TTC549 (cell line): ENCODE results near the gene PSMC6.
"Not testable (repeated sequence)": the region's sequence is repeated elsewhere in the genome, so short reads cannot be mapped to it uniquely, and the experiment has no call there.

Experiments used
- FAIRE-seq: peaks from 2 replicates; lab custom pipeline; 2012; peaks lifted over from hg19 to GRCh38; lab: Jason Lieb, UNC

PSMC6 gene

DNA sequence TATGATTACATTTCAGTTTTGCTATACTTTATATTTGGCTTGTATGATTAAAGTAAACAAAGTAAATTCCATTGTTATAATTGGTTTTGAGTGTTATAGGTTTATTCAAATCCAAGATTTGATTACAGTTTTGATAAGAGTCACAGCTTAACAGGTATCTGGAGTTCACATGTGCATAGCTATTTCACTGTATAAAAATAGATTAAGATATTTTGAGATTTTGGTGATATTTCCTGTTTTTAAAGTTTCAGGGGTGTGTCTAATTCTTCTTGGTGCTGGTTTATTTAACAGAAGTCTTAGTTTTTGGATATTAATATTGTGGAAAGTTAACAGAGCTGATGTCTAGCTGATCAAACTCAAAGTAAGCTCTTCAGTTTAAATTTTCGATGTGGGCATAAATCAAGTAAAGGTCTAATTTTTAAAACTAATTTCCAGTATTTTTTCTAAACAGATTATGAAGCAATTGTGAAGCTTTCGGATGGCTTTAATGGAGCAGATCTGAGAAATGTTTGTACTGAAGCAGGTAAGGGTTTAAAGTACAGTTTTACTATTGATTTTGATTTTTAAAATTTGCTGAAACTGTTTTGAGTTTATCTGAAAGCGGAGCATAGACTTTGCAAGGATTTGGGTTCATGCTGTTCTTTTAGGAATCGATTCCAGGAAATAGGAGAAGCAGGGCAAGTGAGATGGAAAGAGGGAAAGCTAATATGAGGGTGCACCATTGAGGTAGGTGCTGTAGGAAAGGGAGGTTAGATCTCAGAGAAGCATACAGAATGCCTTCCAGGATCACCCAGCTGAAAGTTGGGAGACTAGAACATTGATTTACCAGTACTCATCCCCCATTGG, 16.7 kb downstream of the PSMC6 start:
- peak; percentile 15 for FAIRE-seq

DNA sequence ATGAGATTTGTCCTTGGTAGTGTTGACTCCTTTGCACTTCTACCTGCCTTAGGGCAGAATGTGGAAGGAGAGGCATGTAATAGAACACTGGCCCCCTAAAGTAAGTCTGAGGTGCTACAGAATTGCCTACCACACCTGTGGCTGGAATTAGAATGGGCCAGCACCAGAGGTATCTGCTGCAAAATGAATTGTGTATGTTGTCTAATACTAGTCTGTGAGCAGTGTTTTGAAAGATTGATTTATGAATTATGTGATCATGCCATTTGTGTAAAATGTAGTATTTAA, 17.3 kb downstream of the PSMC6 start:
- no peak for FAIRE-seq

DNA sequence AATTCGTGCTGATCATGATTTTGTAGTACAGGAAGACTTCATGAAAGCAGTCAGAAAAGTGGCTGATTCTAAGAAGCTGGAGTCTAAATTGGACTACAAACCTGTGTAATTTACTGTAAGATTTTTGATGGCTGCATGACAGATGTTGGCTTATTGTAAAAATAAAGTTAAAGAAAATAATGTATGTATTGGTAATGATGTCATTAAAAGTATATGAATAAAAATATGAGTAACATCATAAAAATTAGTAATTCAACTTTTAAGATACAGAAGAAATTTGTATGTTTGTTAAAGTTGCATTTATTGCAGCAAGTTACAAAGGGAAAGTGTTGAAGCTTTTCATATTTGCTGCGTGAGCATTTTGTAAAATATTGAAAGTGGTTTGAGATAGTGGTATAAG, 20.5 kb downstream of the PSMC6 start:
- peak; percentile 45 for FAIRE-seq

DNA sequence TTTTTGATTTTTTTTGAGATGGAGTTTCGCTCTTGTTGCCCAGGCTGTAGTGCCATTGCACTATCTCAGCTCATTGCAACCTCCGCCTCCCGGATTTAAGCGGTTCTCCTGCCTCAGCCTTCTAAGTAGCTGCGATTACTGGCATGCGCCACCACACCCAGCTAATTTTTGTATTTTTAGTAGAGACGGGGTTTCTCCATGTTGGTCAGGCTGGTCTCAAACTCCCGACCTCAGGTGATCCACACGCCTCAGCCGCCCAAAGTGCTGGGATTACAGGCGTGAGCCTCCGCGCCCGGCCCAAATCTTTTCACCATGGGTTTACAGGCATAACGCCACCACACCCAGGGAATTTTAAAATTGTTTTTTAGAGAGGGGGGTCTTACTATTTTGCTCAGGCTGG, 22.0 kb downstream of the PSMC6 start:
- not testable (repeated sequence) for FAIRE-seq

DNA sequence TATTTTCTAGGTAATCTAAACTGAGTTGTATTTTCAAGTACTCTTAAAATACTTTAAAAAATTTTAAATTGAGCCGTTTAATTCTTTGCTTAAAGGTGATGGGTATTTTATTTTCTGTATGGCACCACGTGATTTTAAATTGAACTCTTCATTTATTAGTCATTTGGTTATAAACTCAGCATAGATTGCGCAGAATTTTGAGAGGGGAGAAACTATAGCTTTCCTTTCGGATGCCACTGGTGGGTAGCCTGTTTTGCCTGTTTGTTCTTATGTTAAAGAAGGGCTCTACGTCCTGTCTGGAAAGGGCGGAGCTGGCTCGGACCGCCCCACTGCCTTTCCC, 22.6 kb downstream of the PSMC6 start:
- FAIRE-seq, result peak; percentile 85

DNA sequence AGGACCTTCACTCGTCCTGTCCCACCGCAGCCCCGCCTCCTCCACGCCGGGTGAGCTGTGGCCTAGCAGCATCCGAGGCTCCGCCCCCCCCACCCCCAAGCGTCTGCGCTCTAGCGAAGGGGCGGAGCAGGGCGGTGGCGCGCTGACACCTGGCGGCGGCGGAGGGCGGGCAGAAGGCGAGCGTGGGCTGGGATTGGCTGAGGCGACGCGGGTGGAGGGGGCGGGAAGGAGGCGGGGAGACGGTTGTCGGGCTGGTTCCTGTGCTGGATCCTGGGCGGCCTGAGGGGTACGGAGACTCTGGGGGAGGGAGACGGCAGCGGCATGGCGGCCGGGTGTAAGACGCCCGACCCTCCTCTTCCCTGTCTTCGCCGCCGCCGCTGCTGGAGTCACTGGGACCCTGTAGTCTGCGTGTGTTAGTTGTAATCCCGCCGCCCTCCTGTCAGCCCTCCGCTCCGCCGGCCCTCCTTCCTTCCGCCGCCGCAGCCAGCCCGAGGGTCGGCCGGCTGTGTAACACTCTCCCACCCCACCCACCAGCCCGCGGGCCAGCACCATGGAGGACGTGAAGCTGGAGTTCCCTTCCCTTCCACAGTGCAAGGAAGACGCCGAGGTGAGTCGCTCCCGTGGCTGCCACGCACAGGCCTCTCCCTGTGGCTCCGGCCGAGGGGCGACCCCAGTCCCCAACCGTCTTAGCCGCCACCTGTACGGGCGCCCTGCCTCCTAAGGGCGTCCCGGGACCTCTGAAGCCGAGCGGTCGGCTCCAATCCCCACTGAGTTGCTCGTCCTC, 23.1 kb downstream of the PSMC6 start, which contains the start of gene STYX:
TSS of gene STYX (plus strand) at position 242 of the 784 bp plus-strand sequence. CDS start at position 551, 309 bp downstream.
- no peak for FAIRE-seq

DNA sequence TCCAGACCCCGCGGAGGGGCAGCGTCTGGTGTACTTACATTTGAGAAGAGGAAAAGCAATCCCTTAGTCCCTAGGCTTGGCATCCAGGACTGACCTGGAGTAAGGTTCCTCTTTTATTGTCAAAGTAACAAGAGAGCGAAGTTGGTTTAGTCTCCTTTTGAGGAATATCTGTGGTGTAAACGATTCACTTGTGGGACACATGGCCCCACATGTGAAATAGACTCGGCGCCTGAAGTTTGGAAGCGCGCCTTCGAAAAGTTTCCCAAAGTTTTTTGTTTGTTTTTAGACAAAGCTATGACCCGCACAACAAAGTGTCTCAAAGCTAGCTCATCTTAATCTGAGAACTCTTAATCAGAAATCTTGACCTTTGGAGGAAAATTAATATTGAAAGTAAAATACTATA, 23.7 kb downstream of the PSMC6 start:
- no peak for FAIRE-seq

DNA sequence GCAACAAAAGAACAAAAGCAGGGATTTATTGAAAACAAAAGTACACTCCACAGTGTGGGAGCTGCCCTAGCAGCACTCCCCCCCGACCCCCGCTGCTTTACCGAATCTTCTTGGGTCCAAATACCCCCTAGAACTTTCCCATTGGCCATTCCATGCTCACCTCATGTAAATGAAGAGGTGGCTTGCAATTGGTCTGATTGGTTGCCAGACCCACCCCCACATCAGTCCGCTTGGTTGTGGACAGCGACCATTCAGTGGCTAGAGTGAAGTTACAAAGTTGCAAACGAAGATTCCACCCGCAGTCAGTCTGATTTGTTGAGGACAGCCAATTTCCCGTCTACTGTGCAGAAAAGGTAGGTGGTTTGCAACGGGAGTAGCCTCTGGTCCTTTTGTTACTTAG, 26.8 kb downstream of the PSMC6 start:
- no peak for FAIRE-seq

DNA sequence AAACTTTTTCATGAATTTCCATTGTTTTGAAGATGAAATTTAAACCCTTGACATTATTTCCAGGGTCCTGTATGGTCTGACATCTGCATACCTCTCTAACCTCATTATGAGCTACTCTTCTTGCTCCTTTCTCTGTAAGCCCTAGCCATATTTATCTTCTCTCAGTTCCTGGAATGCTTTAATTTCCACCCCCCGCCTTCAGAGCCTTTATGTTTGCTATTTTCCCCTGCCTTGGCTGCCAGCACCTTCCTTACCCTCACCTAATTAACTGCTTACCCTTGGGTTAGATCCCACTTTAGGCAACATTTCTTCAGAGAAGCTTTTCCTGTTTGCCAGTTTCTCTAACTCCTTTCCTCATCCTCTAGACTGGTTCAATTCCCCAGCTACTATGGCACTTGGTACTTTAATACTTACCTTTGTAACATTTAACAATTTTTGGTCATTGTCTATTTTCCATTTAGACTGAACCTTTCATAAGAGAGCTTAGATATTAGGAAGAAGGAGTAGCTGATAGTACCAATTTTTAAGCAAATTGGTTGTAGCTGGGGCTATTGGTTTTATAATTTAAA, 29.0 kb downstream of the PSMC6 start:
- no peak for FAIRE-seq

DNA sequence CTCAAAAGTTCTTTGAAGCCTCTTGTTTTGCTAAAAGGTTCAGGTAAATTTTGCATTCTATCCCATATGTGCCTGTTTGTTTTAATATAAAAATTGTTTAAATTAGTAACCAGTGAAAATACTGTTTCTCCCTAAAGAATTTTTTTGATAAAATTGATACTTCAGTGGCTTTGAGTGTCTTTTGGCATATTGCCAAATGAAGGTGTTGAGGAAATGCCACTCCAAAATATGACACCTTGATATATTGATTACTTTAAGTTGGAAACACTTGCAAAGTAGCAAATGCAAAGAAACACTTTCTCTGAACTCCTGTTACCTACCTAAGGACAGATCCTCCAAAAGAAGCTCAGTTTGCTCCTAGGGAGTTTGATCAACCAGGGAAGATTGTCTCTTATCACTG, 31.4 kb downstream of the PSMC6 start:
- no peak for FAIRE-seq

DNA sequence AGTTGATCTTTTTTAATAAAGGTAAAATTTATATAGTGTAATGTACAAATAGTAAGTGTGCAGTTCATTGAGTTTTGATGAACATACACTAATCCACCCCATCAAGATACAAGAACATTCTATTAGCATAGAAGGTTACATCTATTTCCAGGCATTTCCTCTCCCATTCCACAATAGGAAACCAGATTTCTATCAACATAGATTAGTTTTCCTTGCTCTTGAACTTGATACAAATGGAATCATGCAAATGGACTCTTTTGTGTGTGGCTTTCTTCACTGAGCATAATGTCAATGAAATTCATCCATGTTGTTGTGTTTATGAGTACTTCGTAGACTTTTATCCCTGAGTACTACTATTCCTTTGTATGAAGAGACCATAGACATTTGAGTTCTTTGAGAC, 33.8 kb downstream of the PSMC6 start:
- no peak for FAIRE-seq

DNA sequence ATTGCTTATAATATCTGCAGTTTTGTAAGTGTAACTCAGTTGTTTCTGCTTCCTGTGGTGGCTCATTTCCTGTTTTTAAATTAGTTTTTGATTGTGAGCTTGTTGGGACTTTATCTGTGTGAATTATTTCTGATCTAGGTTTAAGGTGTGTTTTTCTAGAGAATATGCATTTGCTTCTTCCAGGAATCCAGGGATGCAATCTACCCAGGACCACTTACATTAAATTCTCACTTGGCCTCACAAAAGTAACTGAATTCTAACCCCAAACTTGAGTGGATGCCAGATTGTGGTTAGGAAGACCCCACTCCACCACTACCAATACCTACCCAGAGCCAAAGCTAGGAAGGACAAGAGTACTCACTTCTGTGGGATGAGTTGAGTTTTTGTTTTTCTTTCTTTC, 34.9 kb downstream of the PSMC6 start:
- FAIRE-seq, result no peak

DNA sequence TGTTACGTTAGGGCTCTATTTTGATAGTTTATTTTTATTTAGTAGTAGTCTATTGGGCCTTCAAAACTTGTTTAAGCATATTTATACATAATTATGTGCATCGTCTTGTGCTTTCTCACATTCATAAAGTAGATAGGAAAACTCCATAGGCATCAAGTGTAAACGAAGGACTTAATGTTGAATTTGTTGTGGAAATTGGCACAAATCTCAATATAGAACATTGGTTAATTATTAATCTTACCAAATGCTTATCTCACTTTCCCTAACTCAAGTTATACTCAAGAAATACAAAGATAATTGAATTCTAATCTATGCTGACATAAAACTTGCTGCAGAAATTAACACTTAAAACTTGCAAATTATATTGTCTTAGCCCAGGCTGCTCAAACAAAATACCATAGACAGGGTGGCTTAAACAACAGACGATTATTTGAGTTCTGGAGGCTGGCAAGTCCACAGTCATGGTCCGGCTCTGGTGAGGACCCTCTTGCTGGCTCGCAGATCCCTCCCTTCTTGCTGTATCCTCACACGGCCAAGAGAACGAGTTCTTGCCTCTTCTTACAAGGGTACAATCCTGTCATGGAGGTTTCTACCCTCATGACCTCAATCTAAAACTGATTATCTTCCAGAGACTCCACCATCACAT, 41.8 kb downstream of the PSMC6 start:
- FAIRE-seq, result no peak

DNA sequence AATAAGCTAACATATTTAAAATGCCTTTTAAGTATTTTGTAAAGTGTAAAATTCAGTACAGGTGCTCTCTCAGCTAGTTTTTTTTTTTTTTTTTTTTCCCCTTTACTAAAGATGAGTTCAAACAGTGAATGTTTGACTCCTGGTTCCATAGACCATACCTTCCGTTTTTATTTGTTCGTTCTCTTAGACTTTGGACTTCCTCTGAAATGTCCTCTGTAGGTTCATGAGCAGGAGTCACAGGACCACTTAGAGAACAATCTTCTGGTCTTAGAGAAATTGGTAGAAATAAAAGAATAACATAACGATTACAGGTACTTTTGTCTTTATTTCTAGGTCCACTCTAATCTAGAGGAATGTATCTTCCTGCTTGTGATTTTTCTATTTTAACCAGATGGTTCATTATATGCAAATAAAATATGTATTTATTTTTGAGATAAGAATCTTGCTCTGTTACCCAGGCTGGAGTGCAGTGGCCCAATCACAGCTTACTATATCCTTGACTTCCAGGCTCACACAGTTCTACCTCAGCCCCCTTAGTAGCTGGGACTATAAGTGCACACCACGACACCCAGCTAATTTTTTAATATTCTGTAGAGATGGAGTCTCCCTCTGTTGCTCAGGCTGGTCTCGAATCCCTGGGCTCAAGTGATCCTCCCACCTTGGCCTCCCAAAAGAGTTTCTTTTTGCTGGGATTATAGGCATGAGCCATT, 48.8 kb downstream of the PSMC6 start:
- FAIRE-seq, result no peak

DNA sequence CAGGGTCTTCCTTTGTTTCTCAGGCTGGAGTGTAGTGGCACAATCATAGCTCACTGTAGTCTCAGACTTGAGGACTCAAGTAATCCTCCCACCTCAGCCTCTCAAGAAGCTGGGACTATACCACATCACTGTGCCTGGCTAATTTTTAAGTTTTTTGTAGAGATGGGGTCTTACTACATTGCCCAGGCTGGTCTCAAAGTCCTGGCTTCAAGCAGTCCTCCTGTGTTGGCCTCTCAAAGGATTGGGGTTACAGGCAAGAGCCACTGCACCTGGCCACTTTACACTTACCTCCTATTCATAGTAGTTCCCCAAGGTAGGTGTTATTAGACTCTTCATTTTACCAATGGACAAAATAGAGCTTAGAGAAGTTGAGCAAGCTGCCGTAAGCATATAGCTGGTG, 52.1 kb downstream of the PSMC6 start:
- no peak for FAIRE-seq

DNA sequence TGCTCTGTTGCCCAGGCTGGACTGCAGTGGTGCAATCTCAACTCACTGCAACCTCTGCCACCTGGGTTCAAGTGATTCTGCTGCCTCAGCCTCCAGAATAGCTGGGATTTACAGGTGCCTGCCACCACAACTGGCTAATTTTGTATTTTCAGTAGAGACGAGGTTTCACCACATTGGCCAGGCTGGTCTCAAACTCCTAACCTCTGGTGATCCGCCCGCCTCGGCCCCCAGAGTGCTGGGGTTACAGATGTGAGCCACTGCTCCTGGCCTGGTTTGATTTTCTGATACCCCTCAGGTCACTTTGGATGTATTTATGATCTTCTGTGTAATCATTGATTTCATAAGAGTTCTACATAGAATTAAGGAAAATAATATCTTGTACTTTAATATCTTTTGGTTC, 55.9 kb downstream of the PSMC6 start:
- FAIRE-seq, result not testable (repeated sequence)

DNA sequence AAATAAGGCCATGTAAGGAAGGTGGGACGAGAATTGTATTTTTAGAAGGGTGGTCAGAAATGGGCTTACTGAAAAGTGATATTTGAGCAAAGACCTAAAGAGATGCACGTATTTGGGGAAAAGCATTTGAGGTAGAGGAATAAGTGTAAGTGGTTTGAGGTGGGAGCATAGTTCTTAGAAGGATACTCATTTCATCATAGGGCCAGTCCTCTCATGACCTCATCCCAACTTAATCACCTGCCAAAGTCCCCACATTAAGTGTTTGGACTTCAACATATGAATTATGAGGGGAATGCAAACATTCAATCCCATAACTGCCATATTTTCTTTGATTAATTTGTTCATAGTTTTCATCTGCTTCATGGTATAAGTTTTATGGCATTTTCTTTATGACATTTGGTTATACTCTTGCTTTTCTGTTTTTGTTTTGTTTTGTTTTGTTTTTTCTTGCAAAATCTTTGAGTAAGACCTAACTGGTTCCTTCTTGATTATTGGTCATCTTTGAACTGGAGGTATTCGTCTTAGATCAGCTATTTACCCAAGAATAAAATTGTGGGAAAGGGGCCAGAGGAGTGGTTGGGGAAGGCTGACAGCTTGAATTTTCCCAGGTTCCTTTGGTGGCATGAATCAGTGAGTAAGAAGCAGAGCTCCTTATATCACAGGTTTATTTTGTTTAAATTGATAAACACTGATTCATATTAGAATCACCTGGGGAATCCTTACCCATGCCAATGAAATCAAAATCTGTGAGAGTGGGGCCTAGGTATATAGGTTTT, 60.2 kb downstream of the PSMC6 start:
- FAIRE-seq, result no peak

DNA sequence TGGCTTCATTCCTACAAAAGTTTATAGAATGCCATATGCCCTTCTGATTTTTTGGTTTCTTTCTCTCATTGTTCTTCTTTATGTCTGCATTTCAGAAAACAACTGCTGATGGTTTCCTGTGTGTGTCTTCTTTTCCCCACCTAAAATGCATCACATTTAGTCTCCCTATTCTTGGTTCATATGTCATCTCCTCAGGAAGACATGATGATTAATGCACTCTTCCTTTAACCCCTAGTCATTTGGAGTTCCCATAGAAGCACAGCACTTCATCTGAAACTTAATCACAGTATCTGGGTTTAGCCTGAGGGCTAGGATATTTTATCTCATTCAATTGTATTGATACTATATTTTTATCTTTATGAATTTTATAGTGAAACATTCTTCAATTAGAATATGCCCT, 62.9 kb downstream of the PSMC6 start:
- no peak for FAIRE-seq

DNA sequence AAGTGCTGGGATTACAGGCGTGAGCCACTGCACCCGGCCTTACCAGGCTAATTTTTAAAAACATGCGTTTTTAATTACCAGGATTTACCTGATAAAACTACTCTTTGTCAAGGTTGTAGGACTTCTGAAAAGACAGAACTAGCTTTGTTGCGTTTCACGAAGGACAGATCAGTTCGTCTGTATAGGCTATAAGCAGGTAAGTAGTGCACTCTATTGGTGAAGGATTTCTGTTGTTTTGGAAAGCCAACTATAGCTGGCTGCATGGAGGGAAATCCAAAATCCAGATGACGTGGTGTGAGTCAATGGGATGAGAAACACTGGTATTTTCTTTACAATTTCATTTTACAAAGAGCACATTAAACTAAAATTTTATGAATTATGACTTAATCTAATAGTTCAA, 69.8 kb downstream of the PSMC6 start:
- FAIRE-seq, result no peak
